Posterior cingulate gyrus (tissue), 11 donors: ENCODE measurements around the gene IL15RA.

ENCODE experiments used
- DNase-seq, 10 donors: peaks; one replicate each; pipeline versions ENCODE4 v3.0.0 to v3.0.0-alpha.2; 2020 to 2021; ENCODE audit warnings: mixed read lengths in 3 of 10
- intact Hi-C: fragments of 100-400 bp; cut with DNase I; formaldehyde crosslinking; loops from one replicate; pipeline ENCODE4 v1.15.1; 2023

IL15RA gene, protein sequence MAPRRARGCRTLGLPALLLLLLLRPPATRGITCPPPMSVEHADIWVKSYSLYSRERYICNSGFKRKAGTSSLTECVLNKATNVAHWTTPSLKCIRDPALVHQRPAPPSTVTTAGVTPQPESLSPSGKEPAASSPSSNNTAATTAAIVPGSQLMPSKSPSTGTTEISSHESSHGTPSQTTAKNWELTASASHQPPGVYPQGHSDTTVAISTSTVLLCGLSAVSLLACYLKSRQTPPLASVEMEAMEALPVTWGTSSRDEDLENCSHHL

DNA sequence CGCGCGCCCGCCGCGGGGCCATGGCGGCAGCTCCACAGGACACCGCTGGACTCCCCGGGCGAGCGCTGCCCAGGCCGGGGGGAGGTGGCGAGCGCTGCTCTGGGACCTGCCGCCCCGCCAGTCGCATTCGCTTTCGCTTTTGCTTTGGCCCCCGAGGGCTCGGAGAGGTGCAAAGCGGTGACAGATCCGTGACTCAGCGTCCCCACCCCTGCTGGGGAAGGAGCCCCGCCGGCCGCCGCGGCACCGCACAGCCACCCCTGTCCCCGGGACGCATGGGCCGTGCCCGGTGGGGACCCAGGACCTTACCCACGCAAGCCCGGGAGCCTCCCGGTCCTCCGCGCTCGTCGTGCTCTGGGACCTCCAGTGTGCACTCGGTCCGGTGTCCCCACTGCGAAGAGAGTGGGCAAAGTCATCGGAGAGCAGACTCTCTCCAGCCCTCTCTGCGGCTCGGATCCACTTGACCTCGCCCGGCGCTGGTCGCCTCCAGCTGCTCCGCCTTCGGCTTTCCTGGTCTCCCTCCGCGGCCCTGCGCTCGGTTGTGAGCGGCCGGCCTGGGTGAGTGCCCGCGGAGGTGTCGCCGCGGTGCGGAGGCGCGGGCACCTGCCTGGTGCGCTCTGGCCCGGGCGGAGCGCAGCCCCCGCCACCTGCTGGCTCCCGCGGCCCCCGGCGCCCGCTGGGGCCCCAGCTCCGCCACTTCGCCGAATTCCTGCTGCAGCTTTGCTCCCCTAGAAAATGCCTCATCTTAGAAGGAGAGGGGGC is at the start of gene IL15RA:
Gene IL15RA, minus strand, starts transcription at position 73 of the 759 bp plus-strand sequence. Its CDS starts 51 bp downstream, at position 22.
- peak in 7 of 10 donors; percentile 14 to 88 (median 45) for DNase-seq
- intact Hi-C loops, result loop anchor here (2.0 kb wide), 1 partner anchor 33 kb away; no protein-coding TSS in a partner anchor

DNA sequence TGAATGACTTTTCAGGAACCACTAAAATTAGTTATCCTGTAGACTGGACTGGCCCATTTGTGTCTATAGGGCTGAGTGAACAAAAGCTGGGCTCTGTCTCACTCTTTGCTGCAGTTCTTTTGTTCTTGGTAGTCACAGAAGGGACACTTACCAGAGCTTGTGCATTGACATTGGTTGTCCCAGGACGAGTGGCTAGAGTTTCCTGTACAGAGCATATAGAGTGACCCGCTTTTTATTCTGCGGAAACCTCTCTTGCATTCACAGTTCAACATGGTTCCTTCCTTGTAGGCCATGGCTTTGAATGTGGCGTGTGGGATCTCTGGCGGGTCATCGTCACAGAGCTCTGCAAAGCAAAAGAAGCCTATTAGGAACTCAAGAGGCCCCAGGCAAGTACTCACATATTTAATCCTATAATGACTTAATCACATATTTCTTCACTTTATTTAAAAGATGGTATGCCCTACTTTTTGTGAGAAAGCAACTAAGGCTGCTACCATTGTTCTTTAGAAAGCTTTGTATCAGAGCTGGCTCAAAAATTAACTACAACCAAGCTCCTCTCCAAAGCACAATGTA is 48.4 kb upstream of the IL15RA start:
- intact Hi-C loops, result loop anchor here (2.0 kb wide), 1 partner anchor 25 kb away; no protein-coding TSS in a partner anchor
- no peak for DNase-seq

DNA sequence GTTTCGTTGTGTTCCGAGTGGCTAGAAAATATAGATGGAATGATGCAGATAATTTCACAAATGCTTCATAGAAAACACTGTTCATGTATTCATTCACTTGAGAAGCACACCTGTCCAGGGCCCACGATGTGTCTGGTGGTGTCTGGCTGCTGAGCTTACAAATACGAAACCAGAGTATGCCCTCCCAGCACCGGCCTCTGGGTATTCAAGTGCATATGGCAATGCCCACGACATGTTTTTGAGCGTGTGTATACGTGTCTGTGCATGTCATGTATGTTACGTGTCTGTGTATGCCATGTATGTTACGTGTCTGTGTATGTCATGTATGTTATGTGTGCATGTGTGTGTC is 47.0 kb upstream of the IL15RA start:
- intact Hi-C loops, result loop anchor here (2.0 kb wide), 1 partner anchor 24 kb away; no protein-coding TSS in a partner anchor
- no peak for DNase-seq

DNA sequence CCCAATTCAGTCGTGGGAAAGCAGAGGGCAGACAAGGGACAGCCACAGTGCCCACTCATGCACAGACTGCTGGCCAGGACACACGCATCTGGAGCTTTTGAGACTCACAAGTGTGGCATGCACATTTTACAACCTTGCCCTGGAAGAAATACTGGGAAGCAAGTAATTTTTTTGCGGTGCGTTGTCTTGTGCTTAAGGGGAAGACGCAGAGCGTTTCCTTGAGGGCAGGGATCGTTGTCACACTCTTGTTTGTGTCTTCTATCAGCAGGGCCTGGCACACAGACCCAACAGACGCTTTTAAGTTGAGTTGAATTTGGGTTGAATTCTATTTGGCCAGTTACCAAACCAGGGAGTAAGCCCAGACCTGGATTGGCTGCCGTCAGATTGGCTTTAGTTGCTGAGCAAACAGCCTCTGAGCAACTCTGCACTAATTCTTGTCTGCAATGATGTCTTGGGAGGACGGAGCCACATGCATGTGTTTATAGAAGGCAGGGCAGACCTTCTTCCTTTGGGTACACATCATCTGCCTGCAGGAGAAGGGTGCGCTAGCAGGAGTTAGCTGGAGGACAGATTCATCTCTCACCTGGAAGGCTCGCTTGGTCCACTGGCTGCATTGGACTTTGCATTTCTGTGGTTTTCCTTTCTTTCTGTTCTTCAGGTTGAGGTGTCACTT is 46.5 kb upstream of the IL15RA start:
- no peak for DNase-seq
- intact Hi-C loops, result loop anchor here (2.0 kb wide), 1 partner anchor 23 kb away; no protein-coding TSS in a partner anchor

DNA sequence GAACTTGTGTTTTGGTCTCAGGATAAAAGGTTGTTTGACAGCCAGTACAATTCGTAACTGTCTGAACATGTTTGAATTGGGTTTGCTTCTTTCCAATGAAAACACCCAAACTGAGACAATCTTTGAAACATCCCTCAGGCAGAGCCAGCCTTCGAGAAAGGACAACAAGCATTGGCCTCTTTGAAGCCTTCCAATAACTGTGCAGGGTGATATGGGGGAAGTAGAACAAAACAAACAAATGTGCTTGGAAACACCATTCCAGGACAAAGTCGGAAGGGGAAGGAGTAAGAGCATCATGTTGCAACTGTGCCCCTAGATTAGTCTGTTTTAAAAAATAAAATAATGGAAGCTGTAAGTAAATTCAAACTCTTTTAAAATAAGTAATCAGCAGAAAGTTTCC is 45.3 kb upstream of the IL15RA start:
- no peak for DNase-seq
- intact Hi-C loops, result no loop called here

DNA sequence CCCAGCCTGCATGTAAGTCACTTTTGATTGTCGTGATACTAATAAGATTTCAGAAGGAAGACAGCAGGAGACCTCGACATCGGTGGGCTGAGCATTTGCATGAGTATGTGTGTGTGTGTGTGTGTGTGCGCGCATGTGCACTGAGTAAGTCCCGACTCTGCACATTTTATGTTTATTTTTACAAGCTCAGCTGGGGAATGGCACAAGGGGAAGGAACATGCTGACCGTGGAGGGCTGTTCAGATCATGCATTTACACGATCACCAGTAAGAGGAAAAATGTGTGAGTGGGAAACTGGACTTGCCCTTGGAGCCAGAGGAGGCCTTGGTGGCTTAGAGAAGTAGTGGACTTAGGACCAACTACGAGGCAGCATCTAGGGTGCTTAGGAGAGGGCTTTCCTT is 43.5 kb upstream of the IL15RA start:
- DNase-seq, result peak in 1 of 10 donors; percentile 49
- intact Hi-C loops, result no loop called here

DNA sequence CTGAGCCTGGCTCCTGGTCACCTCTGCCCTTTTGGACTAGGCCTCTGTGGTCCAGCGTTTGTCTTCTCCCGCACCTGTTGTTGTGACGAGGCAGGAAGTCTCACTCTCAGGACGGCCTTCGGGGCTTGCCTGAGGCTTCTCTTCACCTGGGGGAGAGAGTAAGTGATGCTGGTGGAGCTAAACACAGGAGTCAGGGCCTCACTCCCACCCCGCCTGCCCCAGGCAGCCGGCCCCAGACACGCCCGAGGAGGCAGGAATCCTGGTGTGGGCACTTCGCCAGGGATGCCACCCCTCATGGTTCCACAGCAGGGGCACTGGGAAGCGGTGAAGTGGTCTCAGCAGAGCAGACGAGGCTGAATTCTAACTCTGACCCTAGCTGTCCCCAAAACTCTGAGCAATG is 42.5 kb upstream of the IL15RA start:
- peak in 1 of 10 donors; percentile 64 for DNase-seq
- intact Hi-C loops, result no loop called here

DNA sequence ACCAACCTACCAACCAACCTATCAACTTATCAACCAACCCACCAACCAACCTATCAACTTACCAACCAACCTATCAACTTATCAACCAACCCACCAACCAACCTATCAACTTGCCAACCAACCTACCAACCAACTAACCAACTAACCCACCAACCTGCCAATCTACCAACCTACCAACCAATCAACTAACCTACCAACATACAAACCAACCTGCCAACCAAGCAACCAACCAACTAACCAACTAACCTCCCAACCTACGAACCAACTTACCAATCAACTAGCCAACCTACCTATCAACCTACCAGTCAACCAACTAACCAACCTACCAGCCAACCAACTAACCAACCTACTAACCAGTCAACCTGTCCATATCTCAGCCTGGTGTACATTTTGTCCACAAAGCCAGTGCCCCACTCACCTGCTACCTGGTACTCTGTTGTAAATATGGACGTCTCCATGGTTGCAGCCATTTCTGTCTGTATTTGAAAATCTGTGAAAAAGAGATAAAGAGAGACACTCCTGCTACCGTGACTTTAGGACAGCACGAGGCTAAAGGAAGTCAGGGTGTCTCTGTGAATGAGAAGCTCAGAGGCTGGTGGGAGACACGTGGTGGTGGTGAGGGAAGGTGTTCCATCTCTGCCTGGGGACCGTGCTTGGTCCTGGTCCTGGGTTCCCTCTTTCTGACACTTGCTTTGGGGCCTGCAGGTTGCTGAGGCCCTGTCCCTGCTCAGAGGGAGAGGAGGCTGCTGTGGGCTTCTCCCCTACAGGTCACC is 41.9 kb upstream of the IL15RA start:
- peak in 1 of 10 donors; percentile 36 for DNase-seq
- intact Hi-C loops, result no loop called here

DNA sequence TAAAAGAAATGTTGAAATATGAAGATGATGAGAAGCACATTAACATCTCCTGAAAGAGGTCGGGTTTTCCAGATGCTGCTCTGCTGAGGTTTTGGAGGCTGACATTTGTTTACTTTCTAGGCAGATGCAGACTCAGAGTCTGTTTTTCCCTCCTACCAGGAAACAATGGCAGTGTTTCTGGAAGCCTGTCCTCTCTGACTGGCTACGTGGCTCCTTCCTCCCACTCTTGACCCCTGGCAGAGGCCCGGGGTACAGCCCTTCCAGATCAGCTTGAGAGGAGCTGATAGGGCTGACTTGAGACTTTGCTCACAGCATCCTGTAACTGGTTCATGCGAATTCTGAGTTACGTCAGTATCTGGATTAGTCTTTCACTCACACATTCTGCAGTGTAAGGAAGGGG is 41.1 kb upstream of the IL15RA start:
- intact Hi-C loops, result no loop called here
- no peak for DNase-seq

DNA sequence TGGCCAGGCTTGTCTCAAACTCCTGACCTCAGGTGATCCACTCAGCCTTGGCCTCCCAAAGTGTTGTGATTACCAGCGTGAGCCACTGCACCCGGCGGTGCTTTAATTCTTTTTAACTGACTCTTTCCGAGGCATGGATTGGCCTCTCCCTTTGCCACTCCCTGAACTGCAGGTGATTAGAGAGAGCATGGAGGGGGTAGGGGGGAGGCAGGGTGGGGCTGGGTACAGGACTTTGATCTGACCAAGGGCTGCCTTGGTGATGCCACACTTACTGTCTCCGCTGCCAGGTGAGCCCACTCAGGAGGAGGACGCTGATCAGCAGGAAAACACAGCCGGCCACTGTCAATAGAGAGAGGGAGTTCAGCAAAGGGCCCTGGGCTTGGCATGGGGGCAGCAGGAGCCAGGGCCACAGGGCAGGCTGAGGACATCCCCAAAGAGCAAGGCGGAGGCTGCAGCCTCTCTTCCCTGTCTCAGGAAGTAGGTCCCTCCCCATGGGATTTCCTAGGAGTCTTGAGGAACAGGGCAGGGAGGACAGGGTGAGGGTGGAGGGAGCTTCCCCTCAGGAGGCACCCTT is 40.5 kb upstream of the IL15RA start:
- intact Hi-C loops, result no loop called here
- peak in 1 of 10 donors; percentile 43 for DNase-seq

DNA sequence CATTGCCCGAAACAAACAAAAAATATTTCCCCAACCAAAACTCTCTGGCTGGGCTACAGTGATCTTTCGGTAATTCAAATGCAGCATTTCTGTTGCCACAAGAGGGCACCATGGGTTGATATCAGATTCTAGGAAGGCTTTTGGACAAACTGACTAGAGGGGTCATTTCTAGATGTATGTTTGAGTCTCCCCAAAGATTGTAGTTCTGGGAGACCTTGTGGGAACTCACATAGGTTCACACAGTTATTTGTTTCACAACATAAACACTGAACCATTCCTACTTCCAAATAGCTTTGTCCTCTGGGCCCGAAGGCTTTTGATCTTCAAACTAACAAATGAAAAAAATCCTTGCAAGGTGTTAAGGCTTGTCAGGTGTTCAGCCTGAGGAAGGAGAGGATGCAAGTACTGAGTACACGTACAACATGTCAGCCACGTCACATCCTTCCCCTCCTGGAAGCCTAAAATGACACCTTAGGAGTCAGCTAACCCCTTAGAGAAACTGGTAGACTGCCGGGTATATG is 37.0 kb upstream of the IL15RA start:
- intact Hi-C loops, result loop anchor here (1.0 to 5.0 kb wide), 2 partner anchors 74 to 388 kb away; no protein-coding TSS in a partner anchor
- peak in 4 of 10 donors; percentile 36 to 60 (median 48) for DNase-seq

DNA sequence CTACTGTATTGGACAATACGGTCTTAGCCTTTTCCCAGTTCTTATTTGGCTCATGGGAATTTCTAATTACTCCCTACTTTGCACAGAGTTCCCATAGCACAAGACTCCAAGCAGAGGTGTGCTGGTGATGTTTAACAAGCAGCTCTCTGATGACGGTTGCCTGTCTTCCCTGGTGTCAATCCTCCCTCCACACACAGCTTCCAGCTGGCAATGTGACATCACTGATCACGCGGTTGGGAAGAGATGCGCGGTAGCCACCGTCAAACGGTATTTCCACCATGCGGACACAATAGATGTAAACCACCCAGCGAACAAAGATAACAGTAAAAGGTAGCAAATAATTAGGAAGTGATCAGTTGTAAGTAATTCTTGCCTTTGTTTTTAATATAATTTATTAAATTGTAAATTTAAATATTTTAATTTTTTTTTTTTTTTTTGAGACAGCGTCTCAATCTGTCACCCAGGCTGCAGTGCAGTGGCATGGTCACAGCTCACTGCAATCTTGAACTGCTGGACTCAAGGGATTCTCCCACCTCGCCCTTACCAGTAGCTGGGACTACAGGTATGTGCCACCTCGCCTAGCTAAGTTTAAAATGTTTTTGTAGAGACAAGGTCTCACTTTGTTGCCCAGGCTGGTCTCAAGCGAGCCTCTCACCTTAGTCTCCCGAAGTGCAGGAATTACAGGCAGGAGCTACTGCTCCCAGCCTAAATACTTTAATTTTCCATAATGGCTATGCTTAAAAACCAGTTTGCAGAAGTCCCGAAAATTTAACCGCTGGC is 36.3 kb upstream of the IL15RA start:
- intact Hi-C loops, result loop anchor here (1.0 to 5.0 kb wide), 2 partner anchors 75 to 389 kb away; no protein-coding TSS in a partner anchor
- DNase-seq, result peak in 1 of 10 donors; percentile 55

DNA sequence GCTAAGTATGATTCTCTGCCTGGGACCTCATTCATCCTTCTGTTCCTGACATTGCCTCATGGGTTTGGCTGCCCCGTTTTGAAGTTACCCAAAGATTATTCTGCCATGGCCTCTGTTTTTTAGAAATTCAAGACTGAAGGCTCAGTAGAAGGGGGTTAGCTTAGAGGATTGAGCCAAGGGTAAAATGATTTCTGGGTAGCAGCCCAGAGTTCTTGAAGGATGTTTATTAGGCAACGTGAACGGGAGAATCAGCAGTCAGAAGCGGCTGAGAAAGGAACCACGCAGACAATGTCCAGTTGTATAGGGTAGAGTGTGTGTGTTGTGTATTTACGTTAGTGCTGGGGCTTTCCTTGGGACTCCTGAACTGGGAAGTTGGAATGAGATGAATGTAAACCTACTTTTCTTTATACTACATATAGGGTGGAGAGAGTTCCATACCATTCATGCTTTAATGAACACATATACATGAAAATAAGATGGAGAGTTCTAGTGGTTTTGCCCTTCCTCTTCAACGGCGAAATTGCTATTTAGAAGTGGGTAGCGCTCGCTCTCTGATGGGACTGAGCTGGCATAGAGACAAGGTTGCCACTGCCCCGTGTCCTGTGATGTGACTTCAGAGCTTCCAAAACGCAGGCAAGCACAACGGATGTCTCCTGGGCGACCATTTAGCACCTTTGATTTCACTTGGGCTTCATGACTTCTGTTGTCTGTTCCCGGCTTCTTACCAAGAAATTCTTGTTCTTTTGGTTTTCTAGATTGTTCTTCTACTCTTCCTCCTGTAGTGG is 35.0 kb upstream of the IL15RA start:
- intact Hi-C loops, result loop anchor here (5.0 kb wide), 1 partner anchor 390 kb away; no protein-coding TSS in a partner anchor
- DNase-seq, result no peak

DNA sequence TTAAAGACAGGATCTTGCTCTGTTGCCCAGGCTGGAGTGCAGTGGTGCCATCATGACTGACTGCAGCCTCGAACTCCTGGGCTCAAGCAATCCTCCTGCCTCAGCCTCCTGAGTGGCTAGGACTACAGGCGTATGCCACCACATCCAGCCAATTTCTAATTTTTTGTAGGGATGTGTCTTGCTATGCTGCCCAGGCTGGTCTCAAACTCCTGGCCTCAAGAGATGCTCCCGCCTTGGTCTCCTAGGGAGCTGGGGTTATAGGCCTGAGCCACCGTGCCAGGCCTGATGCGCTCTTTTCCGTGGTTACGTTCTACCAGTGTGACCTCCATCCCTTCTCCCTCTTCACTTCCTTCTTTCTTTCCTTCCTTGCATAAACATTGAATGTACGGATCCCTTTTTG is 34.2 kb upstream of the IL15RA start:
- DNase-seq, result peak in 1 of 10 donors; percentile 32
- intact Hi-C loops, result loop anchor here (5.0 kb wide), 1 partner anchor 391 kb away; no protein-coding TSS in a partner anchor

DNA sequence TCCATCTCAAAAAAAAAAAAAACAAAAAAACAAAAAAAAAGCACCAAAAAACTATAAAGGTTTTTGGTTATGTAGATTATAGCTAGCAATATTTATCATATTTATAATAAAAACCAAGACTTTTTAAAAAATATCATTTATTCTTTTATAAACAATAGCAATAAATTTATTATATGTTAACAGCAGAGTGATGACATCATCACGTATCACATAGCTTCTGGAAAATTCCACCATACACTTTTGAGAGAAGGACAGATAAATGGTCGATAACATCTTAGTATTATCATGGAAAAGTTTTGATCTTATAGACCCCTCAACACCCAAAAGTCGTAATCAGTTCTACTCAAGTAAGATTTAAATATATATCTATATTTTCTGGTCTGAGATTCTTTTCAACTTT is 33.2 kb upstream of the IL15RA start:
- intact Hi-C loops, result loop anchor here (5.0 kb wide), 1 partner anchor 392 kb away; no protein-coding TSS in a partner anchor
- DNase-seq, result no peak

DNA sequence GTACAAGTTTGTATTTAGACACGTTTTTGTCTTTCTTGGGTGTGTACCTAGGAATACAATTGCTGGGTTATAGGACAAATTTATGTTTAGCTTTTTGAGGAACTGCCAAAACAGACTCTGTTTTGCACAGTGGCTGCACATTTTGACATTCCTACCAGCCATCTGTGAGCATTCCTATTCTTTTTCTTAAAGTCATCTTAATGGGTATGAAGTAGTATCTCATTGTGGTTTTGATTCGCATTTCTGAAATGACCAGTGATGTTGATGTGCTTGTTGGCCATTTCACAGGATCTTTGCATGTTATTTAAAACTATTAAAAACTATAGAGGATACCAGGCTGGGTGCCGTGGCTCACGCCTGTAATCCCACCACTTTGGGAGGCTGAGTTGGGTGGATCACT is 32.6 kb upstream of the IL15RA start:
- intact Hi-C loops, result loop anchor here (5.0 kb wide), 1 partner anchor 392 kb away; no protein-coding TSS in a partner anchor
- DNase-seq, result no peak

DNA sequence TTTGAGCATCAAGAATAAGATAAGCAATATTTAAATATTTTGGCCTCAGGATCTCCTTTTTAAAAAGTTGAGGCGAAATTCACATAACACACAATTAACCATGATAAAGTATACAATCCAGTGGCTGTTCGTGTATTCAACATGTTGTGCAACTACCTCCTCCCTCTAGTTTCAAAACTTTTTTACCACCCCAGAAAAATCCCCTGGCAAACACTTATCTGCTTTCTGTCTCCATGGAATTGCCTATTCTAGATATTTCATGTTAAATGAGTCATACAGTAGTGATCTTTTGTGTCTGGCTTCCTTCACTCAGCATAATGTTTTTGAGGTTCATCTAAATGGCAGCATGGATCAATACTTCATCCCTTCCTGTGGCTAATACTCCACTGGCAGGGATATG is 31.8 kb upstream of the IL15RA start:
- intact Hi-C loops, result no loop called here
- no peak for DNase-seq
